ENCODE data around the gene MEF2C.

Gene MEF2C

GRCh38 chr5:88673253-88674105 is 209.5 kb downstream of the MEF2C start:
- DNase-seq (ENCODE audit: low spot score): no peak

- no peak for DNase-seq (ENCODE audit: low spot score)
Measured at GRCh38 chr5:88672644-88673252, 210.2 kb downstream of the MEF2C start.

GRCh38 chr5:88671505-88672499 is 211.2 kb downstream of the MEF2C start:
- DNase-seq (ENCODE audit: low spot score): no peak

GRCh38 chr5:88671106-88671504 is 211.9 kb downstream of the MEF2C start:
- DNase-seq (ENCODE audit: low spot score): no peak

- no peak for DNase-seq (ENCODE audit: low spot score)
Measured at GRCh38 chr5:88670461-88670860, 212.5 kb downstream of the MEF2C start.

GRCh38 chr5:88669371-88670050 is 213.5 kb downstream of the MEF2C start:
- DNase-seq (ENCODE audit: low spot score): no peak

GRCh38 chr5:88667496-88668201 is 215.3 kb downstream of the MEF2C start:
- no peak for DNase-seq (ENCODE audit: low spot score)

Measured in LoVo (cell line).